SJCRH30 (cell line): Measurements from ENCODE around the gene GMCL2. TPM values are rescaled to one million over a fixed set of nuclear protein-coding genes. Genes with fewer than 3 reads are reported as not detected.
A peak's percentile ranks its signal among the peaks of the same experiment; 100 is the strongest.
"Not testable (repeated sequence)": the region's sequence is repeated elsewhere in the genome, so short reads cannot be mapped to it uniquely, and the experiment has no call there.

ENCODE experiments used
- DNase-seq, 2 experiments: peaks; one replicate each; pipeline ENCODE4 v3.0.0-alpha.2; 2015 to 2020
- H3K27ac ChIP-seq: fragments of 250-450 bp; sonication (Bioruptor Pico); 2 replicates; pipeline ENCODE4 v1.5.1; 2020; ENCODE audit warnings: mild to moderate bottlenecking, moderate library complexity
- H3K27me3 ChIP-seq: fragments of 250-450 bp; sonication (Bioruptor Pico); 2 replicates; pipeline ENCODE4 v1.5.1; 2020; ENCODE audit warnings: mild to moderate bottlenecking, moderate library complexity
- H3K36me3 ChIP-seq: fragments of 250-450 bp; sonication (Bioruptor Pico); 2 replicates; pipeline ENCODE4 v1.5.1; 2020; ENCODE audit warnings: mild to moderate bottlenecking, moderate library complexity
- H3K4me1 ChIP-seq: fragments of 250-450 bp; sonication (Bioruptor Pico); 2 replicates; pipeline ENCODE4 v1.5.1; 2020; ENCODE audit warnings: mild to moderate bottlenecking, moderate library complexity
- H3K4me3 ChIP-seq: fragments of 250-450 bp; sonication (Bioruptor Pico); 2 replicates; pipeline ENCODE4 v1.5.1; 2020; ENCODE audit warnings: mild to moderate bottlenecking, moderate library complexity
- H3K9me3 ChIP-seq: fragments of 250-450 bp; sonication (Bioruptor Pico); replicated peaks from 2 replicates; pipeline ENCODE4 v1.5.1; 2020; ENCODE audit warnings: mild to moderate bottlenecking, moderate library complexity
- total RNA-seq: library from RNA; depleted of rRNA; stranded (reverse); fragments of >200 nt; shearing (Covaris generic); gene quantifications from 2 replicates; pipeline ENCODE4 v1.2.3, GENCODE V29; 2014; rRNA removed

GMCL2 gene, protein sequence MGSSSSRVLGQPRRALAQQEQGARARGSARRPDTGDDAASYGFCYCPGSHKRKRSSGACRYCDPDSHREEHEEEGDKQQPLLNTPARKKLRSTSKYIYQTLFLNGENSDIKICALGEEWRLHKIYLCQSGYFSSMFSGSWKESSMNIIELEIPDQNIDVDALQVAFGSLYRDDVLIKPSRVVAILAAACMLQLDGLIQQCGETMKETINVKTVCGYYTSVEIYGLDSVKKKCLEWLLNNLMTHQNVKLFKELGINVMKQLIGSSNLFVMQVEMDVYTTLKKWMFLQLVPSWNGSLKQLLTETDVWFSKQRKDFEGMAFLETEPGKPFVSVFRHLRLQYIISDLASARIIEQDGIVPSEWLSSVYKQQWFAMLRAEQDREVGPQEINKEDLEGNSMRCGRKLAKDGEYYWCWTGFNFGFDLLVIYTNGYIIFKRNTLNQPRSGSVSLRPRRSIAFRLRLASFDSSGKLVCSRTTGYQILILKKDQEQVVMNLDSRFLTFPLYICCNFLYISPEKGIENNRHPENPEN
- not detected in 2 replicates for total RNA-seq

DNA sequence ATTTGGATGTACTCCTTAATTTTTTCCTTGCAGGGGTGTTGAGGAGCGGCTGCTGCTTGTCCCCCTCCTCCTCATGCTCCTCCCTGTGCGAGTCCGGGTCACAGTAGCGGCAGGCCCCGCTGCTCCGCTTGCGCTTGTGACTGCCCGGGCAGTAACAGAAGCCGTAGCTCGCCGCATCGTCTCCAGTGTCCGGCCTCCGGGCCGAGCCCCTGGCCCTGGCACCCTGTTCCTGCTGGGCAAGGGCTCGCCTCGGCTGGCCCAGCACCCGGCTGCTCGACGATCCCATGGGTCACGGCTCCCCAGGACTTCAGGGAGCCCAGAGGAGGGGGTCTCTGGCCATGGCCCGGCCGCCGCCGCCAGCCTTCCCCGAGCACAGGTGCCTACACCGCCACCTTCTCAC lies at the start of gene GMCL2:
TSS of gene GMCL2 (minus strand) at position 358 of the 400 bp plus-strand sequence. CDS start at position 286, 72 bp downstream.
- Histone ChIP-seq H3K36me3 (no peaks in the 10 kb centered on the region), H3K9me3 (no peaks in the 10 kb centered on the region), H3K4me1 (no peaks in the 10 kb centered on the region), H3K27ac (no peak within 1 kb of the TSS), H3K27me3 (no peaks in the 10 kb centered on the region), H3K4me3 (no peak within 1 kb of the TSS)
- DNase-seq, result no peak

DNA sequence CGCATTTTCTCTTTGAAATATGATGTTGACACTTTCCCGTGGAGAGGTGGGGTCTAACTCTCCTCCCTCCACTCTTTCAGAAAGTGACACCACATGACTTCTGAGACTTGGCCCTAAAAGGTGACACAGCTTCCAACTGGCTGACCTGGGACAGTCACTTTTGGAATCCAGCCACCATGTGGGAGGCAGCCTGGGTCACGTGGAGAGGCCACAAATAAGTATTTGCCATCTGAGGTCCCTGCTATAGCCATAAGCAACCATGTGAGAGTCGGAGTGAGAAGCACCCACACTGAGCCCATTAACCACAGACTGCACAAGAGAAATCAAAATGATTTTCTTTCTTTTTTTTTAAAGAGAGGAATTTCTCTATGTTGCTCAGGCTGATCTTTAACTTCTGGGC lies 49.5 kb upstream of the GMCL2 start:
- Histone ChIP-seq H3K4me3 (no peak overlapping the region), H3K4me1 (peaks cover 5% of the 10 kb centered on the region; the same call in 1 of the 2 replicates)

DNA sequence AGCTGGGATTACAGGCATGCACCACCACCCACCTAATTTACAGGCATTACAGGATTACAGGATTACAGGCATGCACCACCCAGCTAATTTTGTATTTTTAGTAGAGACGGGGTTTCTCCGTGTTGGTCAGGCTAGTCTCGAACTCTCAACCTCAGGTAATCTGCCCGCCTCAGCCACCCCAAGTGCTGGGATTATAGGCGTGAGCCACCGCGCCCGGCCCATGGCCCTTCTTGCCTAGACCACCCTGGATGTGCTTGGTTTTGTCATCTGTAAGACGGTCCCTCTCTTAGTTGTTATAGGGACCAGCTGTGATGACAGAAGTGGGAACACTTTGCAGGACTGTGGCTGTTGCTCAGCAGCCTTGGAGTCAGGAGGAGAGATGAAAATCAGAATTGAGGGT lies 49.0 kb upstream of the GMCL2 start:
- no peak for DNase-seq
- Histone ChIP-seq H3K27ac (no peak overlapping the region), H3K36me3 (no peaks in the 10 kb centered on the region), H3K4me3 (no peak overlapping the region), H3K9me3 (no peaks in the 10 kb centered on the region), H3K4me1 (peaks cover 5% of the 10 kb centered on the region; the same call in 1 of the 2 replicates), H3K27me3 (no peaks in the 10 kb centered on the region; the same call in 1 of the 2 replicates)

More for the DNA sequence above, 49.5 kb upstream of the GMCL2 start:
- Histone ChIP-seq H3K27me3 (no peaks in the 10 kb centered on the region; the same call in 1 of the 2 replicates), H3K9me3 (no peaks in the 10 kb centered on the region), H3K36me3 (no peaks in the 10 kb centered on the region), H3K27ac (no peak overlapping the region)
- no peak for DNase-seq

DNA sequence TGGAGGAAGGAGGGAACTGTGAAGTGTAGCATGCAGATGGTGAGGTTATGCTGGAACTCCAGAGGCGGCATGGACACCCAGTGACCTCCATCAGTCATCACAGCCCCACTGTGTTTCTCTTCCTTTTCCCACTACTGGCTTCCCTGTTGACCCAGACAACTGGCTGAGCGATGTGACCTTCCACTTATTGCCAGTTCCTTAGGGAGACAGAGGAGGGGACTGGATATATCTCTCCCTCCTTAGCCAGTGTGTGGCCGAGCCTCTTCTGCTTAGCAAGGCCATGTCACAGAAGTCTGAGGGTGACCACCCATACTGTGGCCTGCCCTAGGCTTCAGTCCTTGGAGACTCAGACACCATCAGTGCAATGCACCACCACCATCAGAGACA lies 48.4 kb upstream of the GMCL2 start:
- H3K36me3 ChIP-seq, result peaks cover 3% of the 10 kb centered on the region; the same call in 1 of the 2 replicates
- no peak overlapping the region for H3K4me3 ChIP-seq
- DNase-seq, result no peak
- no peaks in the 10 kb centered on the region; the same call in 1 of the 2 replicates for H3K27me3 ChIP-seq
- H3K9me3 ChIP-seq, result no peaks in the 10 kb centered on the region
- H3K27ac ChIP-seq, result no peak overlapping the region
- peaks cover 5% of the 10 kb centered on the region; the same call in 1 of the 2 replicates for H3K4me1 ChIP-seq

DNA sequence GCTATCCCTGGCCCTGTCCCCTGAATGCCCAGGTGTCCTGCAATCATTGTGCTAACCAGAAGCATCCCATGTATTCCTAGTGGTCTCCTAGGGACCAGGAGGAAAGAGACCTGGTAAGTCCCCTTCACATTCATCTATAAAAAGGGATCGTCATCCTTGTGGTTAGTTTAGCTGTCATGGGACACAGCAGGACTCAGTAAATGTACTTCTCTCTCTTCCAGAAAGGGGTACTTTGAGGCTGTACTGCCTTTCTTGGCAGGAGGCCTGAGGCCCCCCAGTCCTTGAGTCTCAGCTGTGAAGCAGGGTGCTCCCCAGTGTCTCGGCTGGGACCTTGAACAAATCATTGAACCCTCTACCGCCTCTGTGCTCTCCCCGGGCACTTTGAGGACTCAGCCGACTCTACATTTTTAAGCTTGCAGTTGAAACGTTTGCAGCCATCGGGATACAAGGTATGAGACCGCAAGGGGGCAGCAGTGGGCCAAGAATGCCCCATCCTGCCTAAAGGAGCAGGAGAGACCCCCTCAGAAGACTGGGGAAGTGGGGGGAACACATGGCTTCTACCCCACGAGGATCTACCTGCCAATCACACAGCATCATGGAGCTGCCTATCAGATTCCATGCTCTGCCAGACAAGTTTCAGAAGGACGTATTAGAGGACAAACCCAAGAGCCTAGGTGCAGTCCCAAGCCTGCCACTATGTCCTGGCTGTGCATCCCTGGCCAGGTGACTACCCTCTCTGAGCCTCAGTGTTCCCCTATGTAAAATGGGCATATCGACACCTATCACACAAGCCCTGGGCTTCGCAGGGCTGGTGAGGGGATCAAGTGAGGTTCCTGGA lies 47.8 kb upstream of the GMCL2 start:
- Histone ChIP-seq H3K27me3 (no peaks in the 10 kb centered on the region; the same call in 1 of the 2 replicates), H3K4me1 (peaks cover 5% of the 10 kb centered on the region; the same call in 1 of the 2 replicates), H3K36me3 (peaks cover 9% of the 10 kb centered on the region), H3K27ac (no peak overlapping the region), H3K4me3 (no peak overlapping the region), H3K9me3 (no peaks in the 10 kb centered on the region)
- DNase-seq, result peak; percentile 72 to 88

DNA sequence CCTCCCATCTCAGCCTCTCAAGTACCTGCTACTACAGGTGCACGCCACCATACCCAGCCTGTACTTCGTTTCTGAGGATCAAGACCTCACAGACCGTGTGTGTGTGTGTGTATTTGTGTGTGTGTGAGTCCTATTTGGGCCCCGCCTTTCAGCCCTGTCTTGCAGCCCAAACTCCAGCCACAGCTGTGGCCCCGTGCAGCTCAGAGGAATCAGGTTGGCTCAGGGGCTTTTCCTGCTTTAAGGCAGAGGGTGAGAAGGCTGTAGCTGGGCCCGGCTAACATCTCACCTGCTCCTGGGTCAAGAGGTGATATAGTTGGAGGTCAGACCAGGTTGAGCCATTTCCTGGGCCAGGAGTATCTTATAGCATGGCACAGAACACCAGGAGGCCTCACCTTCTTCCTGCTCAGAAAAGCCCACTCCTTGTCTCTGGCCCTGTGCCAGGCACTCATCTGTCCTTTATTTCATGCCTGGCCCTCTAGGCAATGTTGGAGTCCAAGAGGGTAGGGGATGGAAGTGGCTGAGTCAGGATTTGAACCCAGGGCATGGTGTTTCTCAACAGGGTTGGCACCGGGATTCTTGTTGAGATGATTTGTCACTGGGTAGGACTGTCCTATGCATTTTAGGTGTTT lies 47.1 kb upstream of the GMCL2 start:
- Histone ChIP-seq H3K4me1 (peaks cover 5% of the 10 kb centered on the region; the same call in 1 of the 2 replicates), H3K27ac (no peak overlapping the region), H3K36me3 (peaks cover 16% of the 10 kb centered on the region), H3K27me3 (no peaks in the 10 kb centered on the region; the same call in 1 of the 2 replicates), H3K4me3 (no peak overlapping the region), H3K9me3 (no peaks in the 10 kb centered on the region)
- no peak for DNase-seq

DNA sequence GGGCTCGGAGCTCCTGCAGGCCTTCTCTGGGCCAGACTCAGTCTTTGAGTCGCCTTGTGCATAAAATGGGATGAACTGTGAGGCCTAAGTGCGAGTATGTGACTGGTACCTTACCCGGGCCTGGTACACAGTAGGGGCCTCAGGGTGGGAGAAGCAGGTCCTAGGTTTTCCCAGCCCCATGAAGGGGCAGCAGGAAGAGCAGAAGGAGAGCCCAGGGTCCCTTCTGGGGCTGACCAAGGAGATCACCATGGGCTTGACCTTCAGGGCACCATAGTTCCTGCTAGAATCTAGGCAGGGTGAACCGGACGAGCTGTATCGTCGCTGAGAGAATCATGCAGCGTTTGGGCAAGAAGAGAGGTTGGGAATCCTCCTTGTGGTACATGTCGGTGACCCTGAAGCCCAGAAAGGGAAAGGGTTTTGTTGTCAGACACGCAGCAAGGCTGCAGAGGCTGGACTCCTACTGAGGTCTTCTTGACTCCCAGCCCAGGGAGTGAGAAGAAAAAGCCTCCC lies 45.8 kb upstream of the GMCL2 start:
- no peaks in the 10 kb centered on the region for H3K9me3 ChIP-seq
- no peaks in the 10 kb centered on the region; the same call in 1 of the 2 replicates for H3K27me3 ChIP-seq
- peaks cover 27% of the 10 kb centered on the region for H3K36me3 ChIP-seq
- H3K4me3 ChIP-seq, result peak overlapping the region; percentile 85
- peaks cover 5% of the 10 kb centered on the region; the same call in 1 of the 2 replicates for H3K4me1 ChIP-seq
- DNase-seq, result no peak
- H3K27ac ChIP-seq, result peak overlapping the region; percentile 71

DNA sequence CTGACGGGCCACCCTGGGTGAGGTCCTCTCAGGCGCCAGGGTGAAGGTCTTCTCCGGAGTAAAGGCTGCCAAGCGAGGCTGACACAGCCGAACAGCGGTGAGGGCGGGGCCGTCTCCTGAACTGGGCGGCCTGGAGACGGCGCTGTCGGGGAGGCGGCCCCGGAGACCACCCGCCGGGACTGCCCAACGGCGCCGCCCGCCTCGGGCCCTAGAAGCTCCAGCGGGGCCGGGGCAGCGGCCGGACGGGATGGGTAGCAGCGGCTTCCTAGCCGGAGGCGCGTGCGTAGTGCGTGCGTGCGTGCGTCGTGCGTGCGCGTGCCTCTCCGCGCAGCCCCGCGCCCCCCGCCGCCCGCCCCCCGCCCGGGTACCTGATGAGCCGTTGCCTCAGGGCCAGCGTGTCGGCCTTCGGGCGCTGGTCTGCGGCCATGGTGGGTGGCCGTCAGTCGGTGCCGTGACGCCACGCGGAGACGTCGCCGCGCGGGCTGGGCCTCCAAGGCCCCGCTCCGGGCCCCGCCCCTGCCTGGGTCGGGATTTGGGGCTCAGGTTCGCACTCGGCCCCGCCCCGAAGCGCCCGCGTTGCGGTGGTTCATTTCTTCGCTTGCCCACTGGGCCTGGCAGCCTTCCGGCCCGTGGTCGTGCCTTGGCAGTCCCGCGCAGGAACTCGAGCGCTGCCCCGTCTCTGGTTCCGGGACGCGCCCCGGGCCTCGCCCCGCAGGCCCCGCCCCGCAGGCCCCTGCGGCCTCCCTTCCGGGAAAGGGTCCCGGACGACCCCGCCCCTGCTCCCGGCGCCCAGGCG lies 45.2 kb upstream of the GMCL2 start, which contains the start of gene PHYKPL:
TSS of gene PHYKPL (minus strand) at position 679 of the 796 bp plus-strand sequence. CDS start at position 427, 252 bp downstream.
- H3K9me3 ChIP-seq, result no peaks in the 10 kb centered on the region
- peaks cover 33% of the 10 kb centered on the region for H3K36me3 ChIP-seq
- DNase-seq, result peak; percentile 78 to 80
- H3K4me1 ChIP-seq, result peaks cover 5% of the 10 kb centered on the region; the same call in 1 of the 2 replicates
- H3K27me3 ChIP-seq, result no peaks in the 10 kb centered on the region; the same call in 1 of the 2 replicates
- H3K4me3 ChIP-seq, result peak within 1 kb of the TSS; percentile 85
- peak within 1 kb of the TSS; percentile 71 for H3K27ac ChIP-seq

DNA sequence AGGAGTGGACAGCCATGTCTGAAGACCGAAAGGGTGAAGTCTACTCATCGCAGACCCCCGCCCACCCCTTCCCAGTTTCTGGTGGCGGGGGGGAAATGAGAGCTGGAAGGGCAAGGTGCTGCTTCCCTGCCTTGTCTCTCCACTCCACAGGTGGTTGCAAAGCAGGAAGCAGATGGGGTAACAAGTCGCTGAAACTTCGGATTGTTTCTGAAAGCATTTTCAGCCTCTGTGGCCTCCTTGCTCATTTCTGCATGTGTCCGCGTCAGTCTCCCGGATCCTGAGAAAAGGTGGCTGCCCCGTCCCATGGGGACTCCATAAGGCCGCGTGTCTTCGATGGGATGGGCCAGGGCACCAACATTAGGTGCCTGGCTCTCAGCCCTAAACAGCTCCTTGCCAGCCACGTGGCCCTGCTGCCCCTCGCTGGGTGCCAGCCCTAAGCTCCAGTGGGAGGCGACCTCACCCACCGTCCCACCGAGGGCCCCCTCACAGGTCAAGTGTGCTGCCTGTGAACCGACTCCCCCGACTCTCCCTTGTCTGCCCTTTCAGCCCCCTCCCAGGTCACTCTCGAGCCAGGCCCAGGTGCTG lies 44.5 kb upstream of the GMCL2 start:
- H3K27ac ChIP-seq, result peak overlapping the region; percentile 71
- H3K4me1 ChIP-seq, result peaks cover 5% of the 10 kb centered on the region; the same call in 1 of the 2 replicates
- peak; percentile 36 to 53 for DNase-seq
- no peaks in the 10 kb centered on the region for H3K9me3 ChIP-seq
- H3K27me3 ChIP-seq, result no peaks in the 10 kb centered on the region; the same call in 1 of the 2 replicates
- H3K36me3 ChIP-seq, result peaks cover 37% of the 10 kb centered on the region
- peak overlapping the region; percentile 85 for H3K4me3 ChIP-seq

DNA sequence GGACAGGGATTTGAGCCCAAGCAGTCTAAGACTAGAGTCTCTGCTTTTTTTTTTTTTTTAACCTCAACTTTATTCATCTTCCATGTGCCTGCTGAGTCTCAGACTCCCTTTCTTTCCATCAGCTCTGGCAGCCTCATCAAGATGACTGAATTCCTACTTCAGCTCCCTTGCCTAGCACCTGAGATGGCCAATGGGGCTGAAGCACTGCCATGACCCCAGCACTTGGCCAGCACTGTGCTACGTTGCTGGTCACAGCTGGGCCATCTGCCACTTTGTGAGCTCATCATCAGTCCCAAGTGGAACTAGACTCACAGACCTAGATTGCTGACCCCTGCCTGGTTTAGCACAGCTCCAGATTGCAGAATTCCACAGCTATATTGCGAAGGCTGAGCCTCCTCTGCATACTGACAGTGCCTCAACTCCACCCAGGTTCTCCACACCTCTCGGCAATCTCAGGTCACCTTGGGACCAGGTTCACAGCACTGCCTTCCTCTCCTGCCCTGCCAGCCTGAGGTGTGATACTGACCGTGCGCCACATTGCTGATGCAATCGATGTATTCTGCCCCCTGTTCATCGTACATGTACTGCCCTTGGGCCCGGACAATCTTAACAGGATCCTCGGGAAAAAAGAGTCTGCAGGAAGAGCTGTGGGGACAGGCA lies 43.8 kb upstream of the GMCL2 start:
- peaks cover 40% of the 10 kb centered on the region for H3K36me3 ChIP-seq
- H3K27me3 ChIP-seq, result no peaks in the 10 kb centered on the region; the same call in 1 of the 2 replicates
- H3K27ac ChIP-seq, result peak overlapping the region; percentile 71; the same call in 1 of the 2 replicates
- no peak for DNase-seq
- H3K4me1 ChIP-seq, result peaks cover 5% of the 10 kb centered on the region; the same call in 1 of the 2 replicates
- H3K4me3 ChIP-seq, result peak overlapping the region; percentile 85
- H3K9me3 ChIP-seq, result no peaks in the 10 kb centered on the region

DNA sequence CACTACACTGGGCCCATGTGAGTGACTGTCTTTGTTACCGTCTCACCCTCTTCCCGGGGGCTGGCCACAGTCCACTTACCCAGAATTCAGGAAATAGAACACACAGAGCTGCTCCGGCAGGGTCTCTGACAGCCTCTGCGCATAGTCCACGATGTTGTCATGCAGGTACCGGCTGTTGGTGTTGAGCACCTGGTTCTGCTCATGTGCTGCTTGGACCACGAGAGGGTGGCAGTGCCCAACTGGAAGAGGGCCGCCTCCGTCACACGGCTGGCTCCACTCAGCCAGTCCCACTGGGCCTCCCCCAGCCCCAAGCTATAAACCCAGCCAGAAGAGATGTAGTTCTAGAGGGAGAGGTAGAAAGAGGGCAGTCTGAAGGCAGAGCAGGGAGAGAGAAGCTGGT lies 42.7 kb upstream of the GMCL2 start:
- Histone ChIP-seq H3K4me1 (peaks cover 5% of the 10 kb centered on the region; the same call in 1 of the 2 replicates), H3K4me3 (no peak overlapping the region), H3K36me3 (peaks cover 40% of the 10 kb centered on the region), H3K27me3 (no peaks in the 10 kb centered on the region), H3K9me3 (no peaks in the 10 kb centered on the region), H3K27ac (no peak overlapping the region)
- no peak for DNase-seq

DNA sequence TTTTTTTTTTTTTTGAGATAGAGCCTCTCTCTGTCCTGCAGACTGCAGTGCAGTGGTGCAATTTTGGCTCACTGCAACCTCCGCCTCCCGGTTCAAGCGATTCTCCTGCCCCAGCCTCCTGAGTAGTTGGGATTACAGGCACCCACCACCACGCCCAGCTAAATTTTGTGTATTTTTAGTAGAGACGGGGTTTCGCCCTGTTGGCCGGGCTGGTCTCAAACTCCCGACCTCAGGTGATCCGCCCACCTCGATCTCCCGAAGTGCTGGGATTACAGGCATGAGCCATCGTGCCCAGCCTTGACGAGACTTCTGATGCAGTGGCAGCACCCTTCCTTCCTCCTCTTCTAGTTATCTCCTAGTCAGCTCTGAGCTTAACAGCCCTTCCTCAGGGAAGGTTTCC lies 41.9 kb upstream of the GMCL2 start:
- peaks cover 40% of the 10 kb centered on the region for H3K36me3 ChIP-seq
- not testable (repeated sequence) for H3K4me1 ChIP-seq, H3K27me3 ChIP-seq, H3K4me3 ChIP-seq, H3K27ac ChIP-seq, DNase-seq, H3K9me3 ChIP-seq
